Smooth muscle cell (in vitro differentiated cells): ENCODE results near the gene ANKS1B. TPM values are rescaled to one million over a fixed set of nuclear protein-coding genes. Genes with fewer than 3 reads are reported as not detected.

Source experiments
- DNase-seq: peaks from one replicate; lab custom pipeline; 2025; ENCODE audit not compliant: unreplicated experiment; lab: John Stamatoyannopoulos, UW
- H2AFZ ChIP-seq: fragments of 200-600 bp; sonication (generic); 2 replicates; pipeline ENCODE4 v1.6.0; 2016; ENCODE audit warnings: antibody characterized with exemption, low read depth, mild to moderate bottlenecking
- H3F3A ChIP-seq: fragments of 200-600 bp; sonication (generic); 2 replicates; pipeline ENCODE4 v1.6.0; 2017; ENCODE audit warnings: antibody characterized with exemption, low read depth
- H3K27ac ChIP-seq: fragments of 200-600 bp; sonication (generic); 2 replicates; pipeline ENCODE4 v1.5.1; 2016; ENCODE audit warnings: low read depth, mild to moderate bottlenecking
- H3K27me3 ChIP-seq: fragments of 200-600 bp; sonication (generic); 2 replicates; pipeline ENCODE4 v1.6.1; 2016; ENCODE audit warnings: low read depth, mild to moderate bottlenecking
- H3K36me3 ChIP-seq: fragments of 200-600 bp; sonication (generic); 2 replicates; pipeline ENCODE4 v1.5.1; 2016; ENCODE audit warnings: low read depth
- H3K4me1 ChIP-seq: fragments of 200-600 bp; sonication (generic); 2 replicates; pipeline ENCODE4 v1.5.1; 2016; ENCODE audit warnings: low read depth
- H3K4me2 ChIP-seq: fragments of 200-600 bp; sonication (generic); 2 replicates; pipeline ENCODE4 v1.6.0; 2016; ENCODE audit warnings: mild to moderate bottlenecking
- H3K4me3 ChIP-seq: fragments of 200-600 bp; sonication (generic); 2 replicates; pipeline ENCODE4 v1.5.1; 2016; ENCODE audit warnings: mild to moderate bottlenecking
- H3K79me2 ChIP-seq: fragments of 200-600 bp; sonication (generic); 2 replicates; pipeline ENCODE4 v1.6.0; 2016; ENCODE audit warnings: low read depth, mild to moderate bottlenecking
- H3K9ac ChIP-seq: fragments of 200-600 bp; sonication (generic); 2 replicates; pipeline ENCODE4 v1.6.0; 2016; ENCODE audit warnings: low read depth
- H3K9me3 ChIP-seq: fragments of 200-600 bp; sonication (generic); replicated peaks from 2 replicates; pipeline ENCODE4 v1.5.1; 2016; ENCODE audit warnings: low read depth
- H4K20me1 ChIP-seq: fragments of 200-600 bp; sonication (generic); 2 replicates; pipeline ENCODE4 v1.6.0; 2016; ENCODE audit warnings: low read depth
- CTCF ChIP-seq: fragments of 200-600 bp; sonication (generic); IDR thresholded peaks from 2 replicates; pipeline ENCODE4 v1.5.1; 2017; ENCODE audit warnings: borderline replicate concordance, mild to moderate bottlenecking, antibody characterized with exemption; ENCODE audit not compliant: insufficient read depth, poor library complexity, severe bottlenecking
- WGBS: methylation state at CpG from one replicate; pipeline ENCODE4 v1.1.7; 2016; ENCODE audit warnings: low lambda C conversion rate; 5-methylcytosine and 5-hydroxymethylcytosine counted together
- polyA plus RNA-seq: library from polyadenylated mRNA; unstranded; fragments of >200 nt; fragmentation: Nextera tagmentation; extraction: Ambion mirVana; gene quantifications from 2 replicates; pipeline ENCODE4 v1.2.1, GENCODE V29; 2016
- total RNA-seq: library from RNA; depleted of rRNA; stranded (reverse); fragments of >200 nt; gene quantifications from 2 replicates; pipeline ENCODE4 v1.2.3, GENCODE V29; 2014

The ANKS1B gene
- total and polyA plus RNA-seq, 2 experiments from 2014 or later = 0.47 to 7.3 TPM

- Histone ChIP-seq H3K79me2 (no peaks in the 10 kb centered on the region), H3K4me1 (peaks cover 17% of the 10 kb centered on the region), H2AFZ (no peak overlapping the region), H3K36me3 (no peaks in the 10 kb centered on the region), H3K4me3 (no peak overlapping the region), H3K9ac (no peak overlapping the region), H3K27me3 (no peaks in the 10 kb centered on the region), H3K27ac (no peak overlapping the region), H3F3A (no peaks in the 10 kb centered on the region), H4K20me1 (no peaks in the 10 kb centered on the region), H3K4me2 (no peak overlapping the region), H3K9me3 (no peaks in the 10 kb centered on the region)
- WGBS = 87% methylated on average over 5 of the region's 5 CpGs
- no peak for TF ChIP-seq CTCF
- no peak for DNase-seq
Measured at GRCh38 chr12:98823012-98823411, 1161.7 kb downstream of the ANKS1B start.

DNA sequence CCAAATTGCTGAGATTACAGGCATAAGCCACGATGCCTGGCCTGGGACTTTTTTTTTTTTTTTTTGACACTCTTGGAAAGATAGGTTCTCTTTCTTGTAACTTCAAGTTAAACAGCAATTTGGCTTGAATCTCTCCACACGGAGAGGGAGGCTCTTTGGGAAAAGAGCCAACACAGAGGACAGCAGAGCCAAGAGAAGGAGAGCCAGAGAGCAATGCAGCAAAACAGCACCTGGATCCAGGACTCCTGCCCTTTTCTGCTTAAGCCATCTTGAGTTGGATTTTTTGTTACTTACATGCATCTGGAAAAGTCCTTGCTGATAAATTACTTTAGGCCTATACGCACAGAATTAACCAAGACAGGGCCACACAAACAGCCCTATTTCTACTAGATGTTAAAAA is 1162.9 kb downstream of the ANKS1B start:
- no peak overlapping the region for H2AFZ ChIP-seq
- no peak overlapping the region for H3K27ac ChIP-seq
- no peaks in the 10 kb centered on the region for H3K79me2 ChIP-seq
- H3K4me3 ChIP-seq = no peak overlapping the region
- TF ChIP-seq CTCF = no peak
- WGBS = 61% methylated on average over 3 of the region's 3 CpGs
- H3K27me3 ChIP-seq = no peaks in the 10 kb centered on the region
- no peaks in the 10 kb centered on the region for H4K20me1 ChIP-seq
- H3K9me3 ChIP-seq = no peaks in the 10 kb centered on the region
- no peak overlapping the region for H3K4me2 ChIP-seq
- no peak overlapping the region for H3K9ac ChIP-seq
- no peaks in the 10 kb centered on the region for H3K36me3 ChIP-seq
- H3K4me1 ChIP-seq = peaks cover 17% of the 10 kb centered on the region
- no peak for DNase-seq
- no peaks in the 10 kb centered on the region for H3F3A ChIP-seq

DNA sequence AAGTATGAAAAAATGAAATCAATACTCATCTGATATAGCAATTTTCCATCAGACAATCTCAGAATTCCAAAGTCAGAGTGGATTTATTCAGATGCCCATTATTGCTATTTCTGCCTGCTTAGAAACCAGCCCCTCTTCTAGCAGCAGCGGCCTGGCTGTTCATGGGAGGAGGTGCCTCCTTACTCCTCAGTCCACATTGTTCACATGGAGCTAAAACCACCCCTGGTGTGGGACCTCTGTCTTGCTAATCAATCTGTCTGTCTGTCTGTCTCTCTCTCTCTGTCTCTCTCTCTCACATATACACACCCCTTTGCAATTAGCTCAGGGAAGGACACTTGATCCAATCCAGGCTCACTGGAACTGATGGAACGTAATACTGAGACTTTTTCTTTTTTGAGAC is 1163.5 kb downstream of the ANKS1B start:
- no peak for DNase-seq
- H3K4me3 ChIP-seq = no peak overlapping the region
- H3K4me2 ChIP-seq = no peak overlapping the region
- WGBS = 75% methylated on average over 2 of the region's 2 CpGs
- H2AFZ ChIP-seq = no peak overlapping the region
- no peaks in the 10 kb centered on the region for H4K20me1 ChIP-seq
- H3K4me1 ChIP-seq = peaks cover 17% of the 10 kb centered on the region
- H3K36me3 ChIP-seq = no peaks in the 10 kb centered on the region
- H3K27ac ChIP-seq = no peak overlapping the region
- no peak overlapping the region for H3K9ac ChIP-seq
- no peaks in the 10 kb centered on the region for H3F3A ChIP-seq
- no peaks in the 10 kb centered on the region for H3K27me3 ChIP-seq
- H3K79me2 ChIP-seq = no peaks in the 10 kb centered on the region
- TF ChIP-seq CTCF = no peak
- H3K9me3 ChIP-seq = no peaks in the 10 kb centered on the region

DNA sequence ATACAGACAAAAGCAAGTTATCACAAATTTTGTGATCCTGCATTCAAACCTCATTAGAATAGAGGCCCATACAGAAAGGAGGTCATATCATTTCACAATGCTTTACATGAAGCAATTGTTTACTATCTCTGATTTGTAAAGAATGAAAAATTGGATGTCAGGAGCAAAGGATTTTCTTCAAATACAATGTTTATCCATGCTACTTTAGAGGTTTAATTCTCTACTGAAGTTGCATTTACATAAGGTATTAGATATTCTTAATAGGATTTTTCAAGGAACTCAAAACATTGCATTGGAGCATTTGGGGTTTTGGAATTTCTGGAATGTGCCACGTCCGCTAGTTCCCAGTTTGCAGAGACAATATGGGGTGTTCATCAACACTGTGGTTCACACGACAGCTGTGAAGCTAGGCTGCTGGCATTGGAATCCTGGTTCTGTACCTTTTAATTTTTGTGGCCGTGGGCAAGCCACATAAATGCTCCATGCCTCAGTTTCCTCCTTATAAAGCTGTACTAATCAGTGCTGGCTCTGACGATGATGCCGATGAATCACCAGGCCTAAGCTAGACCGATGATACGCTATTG is 1164.8 kb downstream of the ANKS1B start:
- H3K4me2 ChIP-seq = no peak overlapping the region
- H3K79me2 ChIP-seq = no peaks in the 10 kb centered on the region
- H3K27me3 ChIP-seq = no peaks in the 10 kb centered on the region
- H3K4me3 ChIP-seq = no peak overlapping the region
- no peak overlapping the region for H2AFZ ChIP-seq
- H3F3A ChIP-seq = no peaks in the 10 kb centered on the region
- DNase-seq = no peak
- no peaks in the 10 kb centered on the region for H3K9me3 ChIP-seq
- no peak for TF ChIP-seq CTCF
- no peaks in the 10 kb centered on the region for H3K36me3 ChIP-seq
- 44% methylated on average over 8 of the region's 8 CpGs for WGBS
- H4K20me1 ChIP-seq = no peaks in the 10 kb centered on the region
- H3K27ac ChIP-seq = no peak overlapping the region
- no peak overlapping the region for H3K9ac ChIP-seq
- H3K4me1 ChIP-seq = peaks cover 17% of the 10 kb centered on the region
